Endothelial cell of umbilical vein (primary cell): Measurements from ENCODE around the gene ADAMTSL3.

Source experiments
- CTCF ChIP-seq, 2 donors: IDR thresholded peaks; 1 replicate in 1 of 2; 2 replicates in 1 of 2; pipeline ENCODE4 v1.5.1; 2011; ENCODE audit warnings: low read length in 2 of 2, mild to moderate bottlenecking in 2 of 2, moderate library complexity in 2 of 2, control low read depth in 1 of 2, inconsistent platforms in 1 of 2, low read depth in 1 of 2; ENCODE audit not compliant: insufficient read depth in 1 of 2; ENCODE audit errors: extremely low read depth in 1 of 2
- EZH2 ChIP-seq: IDR thresholded peaks from 2 replicates; pipeline ENCODE4 v1.6.1; 2012; ENCODE audit warnings: borderline replicate concordance, low read depth, mild to moderate bottlenecking, moderate library complexity, low read length, inconsistent platforms; ENCODE audit not compliant: severe bottlenecking
- FOS ChIP-seq: IDR thresholded peaks from 2 replicates; pipeline ENCODE4 v1.6.1; 2011; ENCODE audit warnings: mild to moderate bottlenecking, low read length, moderate library complexity, borderline replicate concordance; ENCODE audit not compliant: insufficient read depth
- MAX ChIP-seq: IDR thresholded peaks from 2 replicates; pipeline ENCODE4 v1.6.1; 2011; ENCODE audit not compliant: insufficient read depth, insufficient read length
- MYC ChIP-seq: IDR thresholded peaks from one replicate; pipeline ENCODE4 v1.6.1; 2011; ENCODE audit warnings: mild to moderate bottlenecking, low read depth, low read length
- POLR2A ChIP-seq: IDR thresholded peaks from 2 replicates; pipeline ENCODE4 v1.6.1; 2012; ENCODE audit warnings: low read depth, mild to moderate bottlenecking, control low read depth, low read length
- POLR2AphosphoS5 ChIP-seq: IDR thresholded peaks from 2 replicates; pipeline ENCODE4 v1.6.1; 2012; ENCODE audit warnings: low read depth, mild to moderate bottlenecking, control low read depth, low read length, moderate library complexity; ENCODE audit not compliant: insufficient read depth

DNA sequence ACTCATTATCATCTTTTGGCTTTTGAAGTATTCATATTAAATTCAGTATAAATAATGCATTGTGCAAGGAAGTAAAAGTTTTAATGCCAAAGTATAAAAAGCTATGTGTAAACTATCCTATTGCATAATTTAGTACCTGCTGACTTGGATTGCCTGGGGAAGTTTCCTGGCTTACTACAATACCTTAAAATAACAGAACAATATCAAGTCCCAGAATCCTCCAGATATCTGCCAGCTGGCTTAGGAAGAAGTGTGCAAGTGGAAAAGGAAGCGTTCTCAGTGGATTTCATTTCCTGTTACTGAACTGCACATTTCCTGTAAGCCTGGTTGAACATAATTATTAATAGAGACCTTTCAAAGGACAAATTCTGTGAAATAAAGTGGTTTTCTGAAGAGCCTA lies 236.7 kb downstream of the ADAMTSL3 start:
- TF ChIP-seq CTCF (IDR thresholded peaks at IDR 0.05; ENCODE audit: extremely low read depth in 1 of 2, insufficient read depth in 1 of 2, low read depth in 1 of 2, low read length in 2 of 2) (no peak), POLR2AphosphoS5 (no peak), EZH2 (no peak), MAX (no peak), MYC (no peak), FOS (no peak), POLR2A (no peak)
